IMR-90 (cell line): Measurements from ENCODE around the gene FHL2. TPM values are rescaled to one million over a fixed set of nuclear protein-coding genes. Genes with fewer than 3 reads are reported as not detected.

Source experiments
- ATAC-seq: fragments of 200-7000 bp; cut with Tn5 transposase; 2 replicates; pipeline ENCODE4 v1.9.1; 2020; ENCODE audit warnings: low read depth, mild to moderate bottlenecking, moderate library complexity
- BruUV-seq: library from RNA; stranded (reverse); fragments of 400-500 nt; replicated peaks from 2 replicates; lab custom pipeline; 2021; lab: Mats Ljungman, UMichigan
- CTCF ChIA-PET: fragments of 300-600 bp; formaldehyde crosslinking; extraction: SDS; loops from one replicate; lab custom pipeline; 2021; ENCODE audit warnings: antibody characterized with exemption; lab: Yijun Ruan, JAX
- POLR2A ChIA-PET: fragments of 300-600 bp; sonication (Branson Sonifier 250); formaldehyde crosslinking; loops from one replicate; lab custom pipeline; 2022; ENCODE audit warnings: antibody characterized with exemption; ENCODE audit not compliant: unreplicated experiment; lab: Charles Lee
- DNase-seq: peaks from one replicate; pipeline ENCODE4 v3.0.0; 2013
- H2AFZ ChIP-seq: replicated peaks from 2 replicates; pipeline ENCODE3; 2013; ENCODE audit warnings: low read length, mild to moderate bottlenecking; ENCODE audit not compliant: poor library complexity
- H2AK5ac ChIP-seq: 2 replicates; pipeline ENCODE4 v1.6.1; 2013; ENCODE audit warnings: low read depth, low read length, inconsistent platforms
- H2AK9ac ChIP-seq: replicated peaks from 2 replicates; pipeline ENCODE3; 2013; ENCODE audit warnings: mild to moderate bottlenecking, low read depth, low read length, moderate library complexity; ENCODE audit not compliant: poor library complexity
- H2BK120ac ChIP-seq: 2 replicates; pipeline ENCODE4 v1.6.1; 2013; ENCODE audit warnings: low read depth, low read length, inconsistent platforms
- H2BK15ac ChIP-seq: 3 replicates; pipeline ENCODE4 v1.6.1; 2013; ENCODE audit warnings: low read depth, low read length, inconsistent platforms
- H2BK20ac ChIP-seq: 2 replicates; pipeline ENCODE4 v1.6.1; 2013; ENCODE audit warnings: low read depth, mild to moderate bottlenecking, inconsistent platforms, low read length, moderate library complexity
- H2BK5ac ChIP-seq: 2 replicates; pipeline ENCODE4 v1.6.1; 2013; ENCODE audit warnings: mild to moderate bottlenecking, low read depth, low read length, inconsistent platforms; ENCODE audit not compliant: poor library complexity, severe bottlenecking
- H3K14ac ChIP-seq: replicated peaks from 2 replicates; pipeline ENCODE4 v1.6.1; 2013; ENCODE audit warnings: low read depth, low read length, inconsistent platforms
- H3K18ac ChIP-seq: 2 replicates; pipeline ENCODE4 v1.6.1; 2013; ENCODE audit warnings: low read depth, low read length, control low read depth
- H3K23ac ChIP-seq: 2 replicates; pipeline ENCODE4 v1.6.1; 2013; ENCODE audit warnings: low read depth, low read length, inconsistent platforms
- H3K27ac ChIP-seq: 2 replicates; pipeline ENCODE4 v1.5.1; 2013; ENCODE audit warnings: mild to moderate bottlenecking, control low read depth, low read length; ENCODE audit not compliant: insufficient read depth
- H3K27me3 ChIP-seq: 2 replicates; pipeline ENCODE4 v1.6.1; 2013; ENCODE audit warnings: low read length; ENCODE audit not compliant: control insufficient read depth, insufficient read depth
- H3K36me3 ChIP-seq: 2 replicates; pipeline ENCODE4 v1.6.1; 2013; ENCODE audit warnings: low read length, mixed read lengths; ENCODE audit not compliant: control insufficient read depth, insufficient read depth
- H3K4ac ChIP-seq: 2 replicates; pipeline ENCODE4 v1.6.1; 2013; ENCODE audit warnings: low read depth, low read length, inconsistent platforms
- H3K4me1 ChIP-seq: 2 replicates; pipeline ENCODE4 v1.6.1; 2013; ENCODE audit warnings: low read length, mixed read lengths; ENCODE audit not compliant: control insufficient read depth, insufficient read depth
- H3K4me2 ChIP-seq: 2 replicates; pipeline ENCODE4 v1.6.1; 2013; ENCODE audit warnings: low read depth, mild to moderate bottlenecking, control low read depth, low read length, moderate library complexity
- H3K4me3 ChIP-seq: 2 replicates; pipeline ENCODE4 v1.5.1; 2013; ENCODE audit warnings: low read depth, mild to moderate bottlenecking, control low read depth, low read length, moderate library complexity; ENCODE audit not compliant: insufficient read depth
- H3K56ac ChIP-seq: 2 replicates; pipeline ENCODE4 v1.6.1; 2013; ENCODE audit warnings: low read length, inconsistent platforms; ENCODE audit not compliant: insufficient read depth; ENCODE audit errors: extremely low read depth
- H3K79me1 ChIP-seq, 2 experiments: 2 replicates each; pipeline ENCODE4 v1.6.1; 2013; ENCODE audit warnings: low read length in 2 of 2, inconsistent platforms in 1 of 2, low read depth in 1 of 2
- H3K9ac ChIP-seq: 2 replicates; pipeline ENCODE4 v1.6.1; 2013; ENCODE audit warnings: low read depth, low read length, control low read depth
- H3K9me1 ChIP-seq: 2 replicates; pipeline ENCODE4 v1.6.1; 2013; ENCODE audit warnings: low read length, inconsistent platforms; ENCODE audit not compliant: insufficient read depth
- H3K9me3 ChIP-seq: 2 replicates; pipeline ENCODE4 v1.6.1; 2013; ENCODE audit warnings: low read length; ENCODE audit not compliant: control insufficient read depth, insufficient read depth
- H4K20me1 ChIP-seq: 2 replicates; pipeline ENCODE4 v1.6.1; 2013; ENCODE audit warnings: low read length, inconsistent platforms; ENCODE audit not compliant: insufficient read depth
- H4K5ac ChIP-seq: 2 replicates; pipeline ENCODE4 v1.6.1; 2013; ENCODE audit warnings: mild to moderate bottlenecking, low read depth, low read length, control low read depth
- H4K8ac ChIP-seq, 2 experiments: 2 replicates each; pipeline ENCODE4 v1.6.1; 2013; ENCODE audit warnings: low read depth in 2 of 2, low read length in 2 of 2, control low read depth in 1 of 2, inconsistent platforms in 1 of 2
- H4K91ac ChIP-seq: 2 replicates; pipeline ENCODE4 v1.6.1; 2013; ENCODE audit warnings: low read depth, low read length, inconsistent platforms; ENCODE audit not compliant: insufficient read depth
- CEBPB ChIP-seq: IDR thresholded peaks from 2 replicates; pipeline ENCODE4 v1.6.1; 2012; ENCODE audit warnings: low read depth, low read length, improper control_type of control experiment
- RFX5 ChIP-seq: IDR thresholded peaks from 2 replicates; pipeline ENCODE4 v1.8.0; 2012; ENCODE audit warnings: low read depth, mild to moderate bottlenecking, low read length, moderate library complexity
- WGBS, 2 experiments: methylation state at CpG; one replicate each; pipeline versions ENCODE4 v1.1.5 to v1.1.7; 2013; ENCODE audit warnings: missing lambda C conversion rate in 2 of 2; ENCODE audit not compliant: insufficient read length in 1 of 2; ENCODE audit errors: extremely low coverage in 2 of 2; 5-methylcytosine and 5-hydroxymethylcytosine counted together
- dilution Hi-C: fragments of 300-500 bp; cut with HindIII; formaldehyde crosslinking; loops from one replicate; pipeline ENCODE4 v1.14.3; 2018; ENCODE audit warnings: low sequenced_read_pairs; ENCODE audit not compliant: unreplicated experiment
- in situ Hi-C: fragments of 300-500 bp; cut with MboI; formaldehyde crosslinking; loops from 3 replicates; pipeline ENCODE4 v1.14.3; 2019; ENCODE audit warnings: low sequenced_read_pairs, inconsistent platforms, mixed read lengths
- intact Hi-C: fragments of 100-400 bp; cut with micrococcal nuclease; formaldehyde crosslinking; loops from 2 replicates; pipeline ENCODE4 v1.10.0; 2022
- polyA plus RNA-seq, 3 experiments: library from polyadenylated mRNA; depleted of rRNA; stranded (reverse); fragments of >200 nt; gene quantifications; 2 replicates each; pipeline ENCODE4 v1.2.3, GENCODE V29; 2012; ENCODE audit warnings: low replicate concordance in 1 of 3
- total RNA-seq: library from RNA; depleted of rRNA; stranded (reverse); fragments of >200 nt; gene quantifications from 2 replicates; pipeline ENCODE4 v1.2.3, GENCODE V29; 2012
- TF ChIP-seq, protein P1 (sequence below): fragments of 150-350 bp; IDR thresholded peaks from 2 replicates; pipeline ENCODE4 v1.6.1; 2016; ENCODE audit warnings: low read depth, mild to moderate bottlenecking, low read length, moderate library complexity, borderline replicate concordance
- TF ChIP-seq, protein P2 (sequence below): conservative IDR thresholded peaks from 2 replicates; pipeline ENCODE4 v1.5.1; 2012; ENCODE audit warnings: mild to moderate bottlenecking, low read depth, low read length, improper control_type of control experiment

FHL2 gene
- total and polyA plus RNA-seq, 2 of the 4 experiments (the other 2 are of a cell fraction), result 464 to 550 TPM

DNA sequence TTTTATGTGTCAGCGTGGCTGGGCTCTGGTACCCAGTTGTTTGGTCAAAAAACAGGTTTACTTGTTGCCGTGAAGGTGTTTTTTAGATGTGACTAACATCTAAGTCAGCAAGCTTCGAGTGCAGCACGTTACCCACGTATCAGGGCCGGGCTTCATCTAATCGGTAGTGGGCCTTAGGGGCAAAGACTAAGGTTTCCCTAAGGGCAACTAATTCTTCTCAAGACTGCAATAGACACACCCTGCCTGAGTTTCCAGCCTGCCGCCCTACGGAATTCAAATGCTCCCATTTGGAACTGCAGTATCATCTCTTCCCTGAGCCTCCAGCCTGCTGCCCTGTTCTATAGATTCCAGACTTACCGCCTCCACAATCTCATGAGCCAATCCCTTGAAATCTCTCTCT, 27.7 kb downstream of the FHL2 start:
- Histone ChIP-seq H3K79me1 (peaks cover 57 to 92% of the 10 kb centered on the region in 2 experiments), H3K36me3 (peaks cover 84% of the 10 kb centered on the region), H3K9ac (0 out of 2 replicates have a peak overlapping the region, but pooled peaks have one; percentile 6), H2BK5ac (peak overlapping the region; percentile 10), H4K91ac (no peak overlapping the region), H2AK9ac (no peak overlapping the region), H2BK15ac (no peak overlapping the region), H4K20me1 (peaks cover 71% of the 10 kb centered on the region), H2AFZ (no peak overlapping the region), H3K56ac (no peak overlapping the region), H4K5ac (no peak overlapping the region), H2BK20ac (no peak overlapping the region), H3K4me1 (peaks cover 39% of the 10 kb centered on the region), H3K23ac (no peak overlapping the region), H3K27me3 (no peaks in the 10 kb centered on the region), H3K9me1 (peaks cover 29% of the 10 kb centered on the region), H3K4me2 (no peak overlapping the region), H3K27ac (peak overlapping the region; percentile 30; the same call in 1 of the 2 replicates), H3K4me3 (no peak overlapping the region), H2AK5ac (no peak overlapping the region), H3K4ac (no peak overlapping the region), H4K8ac (peak overlapping the region in 1 of 2 experiments; percentile 39; a peak in 2 of 4 replicates), H3K14ac (no peak overlapping the region), H2BK120ac (no peak overlapping the region), H3K18ac (no peak overlapping the region), H3K9me3 (no peaks in the 10 kb centered on the region)
- ChIA-PET CTCF (no interaction called here), POLR2A (no interaction called here)
- TF ChIP-seq, protein P1, sequence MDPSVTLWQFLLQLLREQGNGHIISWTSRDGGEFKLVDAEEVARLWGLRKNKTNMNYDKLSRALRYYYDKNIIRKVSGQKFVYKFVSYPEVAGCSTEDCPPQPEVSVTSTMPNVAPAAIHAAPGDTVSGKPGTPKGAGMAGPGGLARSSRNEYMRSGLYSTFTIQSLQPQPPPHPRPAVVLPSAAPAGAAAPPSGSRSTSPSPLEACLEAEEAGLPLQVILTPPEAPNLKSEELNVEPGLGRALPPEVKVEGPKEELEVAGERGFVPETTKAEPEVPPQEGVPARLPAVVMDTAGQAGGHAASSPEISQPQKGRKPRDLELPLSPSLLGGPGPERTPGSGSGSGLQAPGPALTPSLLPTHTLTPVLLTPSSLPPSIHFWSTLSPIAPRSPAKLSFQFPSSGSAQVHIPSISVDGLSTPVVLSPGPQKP, result no peak
- TF ChIP-seq RFX5 (no peak), CEBPB (no peak)
- TF ChIP-seq, protein P2, sequence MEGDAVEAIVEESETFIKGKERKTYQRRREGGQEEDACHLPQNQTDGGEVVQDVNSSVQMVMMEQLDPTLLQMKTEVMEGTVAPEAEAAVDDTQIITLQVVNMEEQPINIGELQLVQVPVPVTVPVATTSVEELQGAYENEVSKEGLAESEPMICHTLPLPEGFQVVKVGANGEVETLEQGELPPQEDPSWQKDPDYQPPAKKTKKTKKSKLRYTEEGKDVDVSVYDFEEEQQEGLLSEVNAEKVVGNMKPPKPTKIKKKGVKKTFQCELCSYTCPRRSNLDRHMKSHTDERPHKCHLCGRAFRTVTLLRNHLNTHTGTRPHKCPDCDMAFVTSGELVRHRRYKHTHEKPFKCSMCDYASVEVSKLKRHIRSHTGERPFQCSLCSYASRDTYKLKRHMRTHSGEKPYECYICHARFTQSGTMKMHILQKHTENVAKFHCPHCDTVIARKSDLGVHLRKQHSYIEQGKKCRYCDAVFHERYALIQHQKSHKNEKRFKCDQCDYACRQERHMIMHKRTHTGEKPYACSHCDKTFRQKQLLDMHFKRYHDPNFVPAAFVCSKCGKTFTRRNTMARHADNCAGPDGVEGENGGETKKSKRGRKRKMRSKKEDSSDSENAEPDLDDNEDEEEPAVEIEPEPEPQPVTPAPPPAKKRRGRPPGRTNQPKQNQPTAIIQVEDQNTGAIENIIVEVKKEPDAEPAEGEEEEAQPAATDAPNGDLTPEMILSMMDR, result no peak
- ATAC-seq (no peak), DNase-seq (no peak)
- WGBS, 2 experiments, result 82% methylated on average over 3 of the region's 10 CpGs; no CpG with 5 or more reads in 1 of the 2 experiments
- BruUV-seq, result no TSS peak
- intact Hi-C loops, result no loop called here
- in situ Hi-C loops, result no loop called here
- dilution Hi-C loops, result no loop called here
